NB4 (cell line): ENCODE results near the gene MAB21L2.

Source experiments
- DNase-seq: peaks from one replicate; pipeline ENCODE4 v3.0.0; 2010; ENCODE audit warnings: low read depth
- H3K4me3 ChIP-seq: one replicate; pipeline ENCODE4 v1.5.1; 2011; ENCODE audit warnings: mild to moderate bottlenecking, low read depth, low read length, moderate library complexity
- MYC ChIP-seq: IDR thresholded peaks from 2 replicates; pipeline ENCODE4 v1.6.1; 2011; ENCODE audit warnings: low read depth, low read length
- POLR2A ChIP-seq: IDR thresholded peaks from 2 replicates; pipeline ENCODE4 v1.6.1; 2011; ENCODE audit warnings: mild to moderate bottlenecking; ENCODE audit not compliant: insufficient read length; ENCODE audit errors: extremely low read depth
- TF ChIP-seq, protein P1 (sequence below): IDR thresholded peaks from one replicate; pipeline ENCODE4 v1.5.1; 2012; ENCODE audit warnings: low read depth, low read length
- TF ChIP-seq, protein P2 (sequence below): IDR thresholded peaks from 2 replicates; pipeline ENCODE4 v1.6.1; 2011; ENCODE audit warnings: low read depth, low read length

Gene MAB21L2

DNA sequence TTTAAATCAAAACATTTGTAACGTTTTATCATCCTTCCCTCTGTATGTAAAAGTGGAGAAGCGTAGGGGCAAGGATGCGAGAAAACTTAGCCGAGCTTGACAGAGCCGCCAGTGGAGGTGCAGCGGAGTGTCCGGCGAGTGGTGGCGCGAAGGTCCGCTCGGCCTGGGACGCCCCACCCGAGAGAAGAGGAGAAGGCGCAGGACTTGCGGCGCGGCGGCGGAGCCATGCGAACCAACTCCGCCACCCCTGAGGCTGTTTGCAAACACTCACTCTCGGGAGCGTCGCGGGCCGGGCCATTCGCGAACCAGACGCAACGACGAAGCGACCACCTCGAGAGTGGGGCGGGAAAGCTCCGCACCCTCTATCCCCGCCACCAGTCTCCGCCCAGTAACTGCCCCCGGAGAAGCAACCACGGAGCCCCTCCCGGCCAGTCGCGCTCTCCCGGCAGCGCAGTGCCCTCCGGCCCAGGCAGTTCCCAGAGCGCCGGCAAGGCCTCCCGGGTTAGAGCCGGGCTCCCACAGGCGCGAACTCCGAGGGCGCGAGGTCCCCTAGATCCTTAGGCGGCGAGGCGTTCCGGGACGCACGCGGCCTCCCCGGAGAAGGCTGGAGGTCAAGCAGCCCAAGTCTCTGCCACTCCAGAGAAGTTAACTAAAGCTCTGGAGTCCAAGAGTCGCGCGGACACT, 2.3 kb upstream of the MAB21L2 start:
- DNase-seq = no peak
- no peak overlapping the region for H3K4me3 ChIP-seq
- TF ChIP-seq, protein P1, sequence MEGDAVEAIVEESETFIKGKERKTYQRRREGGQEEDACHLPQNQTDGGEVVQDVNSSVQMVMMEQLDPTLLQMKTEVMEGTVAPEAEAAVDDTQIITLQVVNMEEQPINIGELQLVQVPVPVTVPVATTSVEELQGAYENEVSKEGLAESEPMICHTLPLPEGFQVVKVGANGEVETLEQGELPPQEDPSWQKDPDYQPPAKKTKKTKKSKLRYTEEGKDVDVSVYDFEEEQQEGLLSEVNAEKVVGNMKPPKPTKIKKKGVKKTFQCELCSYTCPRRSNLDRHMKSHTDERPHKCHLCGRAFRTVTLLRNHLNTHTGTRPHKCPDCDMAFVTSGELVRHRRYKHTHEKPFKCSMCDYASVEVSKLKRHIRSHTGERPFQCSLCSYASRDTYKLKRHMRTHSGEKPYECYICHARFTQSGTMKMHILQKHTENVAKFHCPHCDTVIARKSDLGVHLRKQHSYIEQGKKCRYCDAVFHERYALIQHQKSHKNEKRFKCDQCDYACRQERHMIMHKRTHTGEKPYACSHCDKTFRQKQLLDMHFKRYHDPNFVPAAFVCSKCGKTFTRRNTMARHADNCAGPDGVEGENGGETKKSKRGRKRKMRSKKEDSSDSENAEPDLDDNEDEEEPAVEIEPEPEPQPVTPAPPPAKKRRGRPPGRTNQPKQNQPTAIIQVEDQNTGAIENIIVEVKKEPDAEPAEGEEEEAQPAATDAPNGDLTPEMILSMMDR = no peak
- TF ChIP-seq POLR2A (no peak), MYC (no peak)
- TF ChIP-seq, protein P2, sequence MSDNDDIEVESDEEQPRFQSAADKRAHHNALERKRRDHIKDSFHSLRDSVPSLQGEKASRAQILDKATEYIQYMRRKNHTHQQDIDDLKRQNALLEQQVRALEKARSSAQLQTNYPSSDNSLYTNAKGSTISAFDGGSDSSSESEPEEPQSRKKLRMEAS = no peak

DNA sequence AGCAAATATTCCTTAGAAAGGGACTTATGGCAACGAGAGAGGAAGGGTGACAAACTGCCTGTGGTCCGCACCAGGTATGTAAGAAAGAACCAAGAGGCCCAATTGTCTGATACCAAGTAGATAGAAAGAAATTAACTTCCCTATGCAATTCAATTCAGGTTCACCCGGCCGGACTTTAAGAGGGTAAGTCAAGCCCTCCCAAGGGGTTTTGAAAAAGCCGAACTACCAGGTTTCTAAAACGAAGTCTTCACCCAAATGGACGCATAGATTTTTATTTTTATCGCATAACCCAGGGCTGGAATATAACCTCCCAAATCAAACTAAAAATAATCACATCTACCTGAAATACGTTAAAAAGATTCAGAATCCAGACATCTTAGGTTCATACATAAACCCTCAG, 1.6 kb upstream of the MAB21L2 start:
- H3K4me3 ChIP-seq = no peak overlapping the region
- TF ChIP-seq, protein P1 = no peak
- no peak for TF ChIP-seq POLR2A
- TF ChIP-seq, protein P2 = no peak
- no peak for TF ChIP-seq MYC
- no peak for DNase-seq

DNA sequence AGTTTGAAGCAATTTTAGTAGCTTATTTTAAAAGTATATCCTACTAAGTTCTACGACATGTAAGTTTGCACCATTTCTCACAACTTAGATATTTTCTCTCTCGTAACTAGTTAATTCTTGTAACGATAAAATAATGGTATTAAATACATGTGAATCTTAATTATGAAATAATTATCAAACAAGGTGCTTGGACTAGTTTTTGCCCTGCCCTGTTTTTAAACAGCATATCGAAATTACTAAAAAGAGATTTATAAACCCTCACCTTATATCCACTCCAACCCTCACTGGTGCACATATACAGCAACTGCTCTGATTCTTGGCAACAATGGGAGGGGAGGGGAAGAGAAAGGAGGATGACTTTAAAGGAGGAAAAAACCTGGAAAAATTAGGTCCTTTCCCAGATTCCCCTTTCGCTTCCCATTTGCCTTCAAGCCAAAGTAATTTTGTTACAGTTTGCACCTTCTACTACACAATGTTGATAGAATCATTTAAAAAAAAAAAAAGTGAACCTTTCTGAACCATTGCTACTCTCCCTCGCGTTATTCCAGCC, 820 bp upstream of the MAB21L2 start:
- no peak for DNase-seq
- no peak overlapping the region for H3K4me3 ChIP-seq
- TF ChIP-seq, protein P2 = no peak

DNA sequence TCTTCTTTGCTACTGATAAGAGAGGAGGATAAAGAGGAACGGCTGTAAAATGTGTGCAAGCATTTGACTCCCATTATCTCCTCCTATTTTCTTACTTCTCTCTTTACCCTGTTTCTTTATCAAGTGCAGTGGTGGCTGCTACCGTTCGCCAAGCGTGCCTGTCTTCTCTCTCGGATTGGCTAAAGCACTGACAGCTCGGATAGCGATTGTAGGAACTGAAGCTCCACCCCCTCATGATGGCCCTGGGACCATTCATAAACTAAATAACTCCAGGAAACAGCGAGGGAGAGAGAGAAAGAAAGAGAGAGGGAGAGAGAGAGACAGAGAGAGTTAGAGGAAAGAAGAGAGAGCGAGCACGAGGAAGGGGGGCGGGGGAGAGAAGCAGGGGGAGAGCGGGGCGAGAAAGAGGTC, 305 bp upstream of the MAB21L2 start:
- H3K4me3 ChIP-seq = no peak overlapping the region
- no peak for DNase-seq
- TF ChIP-seq, protein P1 = no peak
- TF ChIP-seq MYC = no peak
- TF ChIP-seq POLR2A = no peak
- TF ChIP-seq, protein P2 = no peak

DNA sequence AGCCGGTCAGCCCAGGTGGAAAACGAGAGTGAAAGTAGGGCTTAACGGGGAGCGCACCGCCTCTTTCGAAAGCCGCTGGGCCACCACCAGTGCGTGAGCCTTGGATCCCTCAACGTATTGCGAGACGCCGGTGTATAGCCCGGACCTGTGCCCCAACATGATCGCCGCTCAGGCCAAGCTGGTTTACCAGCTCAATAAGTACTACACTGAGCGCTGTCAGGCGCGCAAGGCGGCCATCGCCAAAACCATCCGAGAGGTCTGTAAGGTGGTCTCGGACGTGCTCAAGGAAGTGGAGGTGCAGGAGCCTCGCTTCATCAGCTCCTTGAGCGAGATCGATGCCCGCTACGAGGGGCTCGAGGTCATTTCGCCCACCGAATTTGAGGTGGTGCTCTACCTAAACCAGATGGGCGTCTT, 929 bp downstream of the MAB21L2 start:
- DNase-seq = no peak
- no peak overlapping the region for H3K4me3 ChIP-seq
- TF ChIP-seq POLR2A (no peak), MYC (no peak)
- TF ChIP-seq, protein P1 = no peak
- TF ChIP-seq, protein P2 = no peak

DNA sequence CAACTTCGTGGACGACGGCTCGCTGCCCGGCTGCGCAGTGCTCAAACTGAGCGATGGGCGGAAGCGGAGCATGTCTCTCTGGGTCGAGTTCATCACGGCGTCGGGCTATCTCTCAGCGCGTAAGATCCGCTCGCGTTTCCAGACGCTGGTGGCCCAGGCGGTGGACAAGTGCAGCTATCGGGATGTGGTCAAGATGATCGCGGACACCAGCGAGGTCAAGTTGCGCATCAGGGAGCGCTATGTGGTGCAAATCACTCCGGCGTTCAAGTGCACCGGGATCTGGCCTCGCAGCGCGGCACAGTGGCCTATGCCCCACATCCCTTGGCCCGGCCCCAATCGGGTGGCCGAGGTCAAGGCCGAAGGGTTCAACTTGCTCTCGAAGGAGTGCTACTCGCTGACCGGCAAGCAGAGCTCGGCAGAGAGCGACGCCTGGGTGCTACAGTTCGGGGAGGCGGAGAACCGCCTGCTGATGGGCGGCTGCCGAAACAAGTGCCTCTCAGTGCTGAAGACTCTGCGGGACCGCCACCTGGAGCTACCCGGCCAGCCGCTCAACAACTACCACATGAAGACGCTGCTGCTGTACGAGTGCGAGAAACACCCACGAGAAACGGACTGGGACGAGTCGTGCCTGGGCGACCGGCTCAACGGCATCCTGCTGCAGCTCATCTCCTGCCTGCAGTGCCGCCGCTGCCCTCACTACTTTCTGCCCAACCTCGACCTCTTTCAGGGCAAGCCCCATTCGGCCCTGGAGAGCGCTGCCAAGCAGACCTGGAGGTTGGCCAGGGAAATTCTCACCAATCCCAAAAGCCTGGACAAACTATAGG, 1.5 kb downstream of the MAB21L2 start:
- DNase-seq = no peak
- TF ChIP-seq, protein P2 = no peak
- TF ChIP-seq MYC = no peak
- TF ChIP-seq, protein P1 = no peak
- TF ChIP-seq POLR2A = no peak
- H3K4me3 ChIP-seq = no peak overlapping the region
